Measurements from ENCODE around the gene GABRA6.

- TF ChIP-seq NANOG (IDR thresholded peaks at IDR 0.05; ENCODE audit: borderline replicate concordance), result no peak
- TF ChIP-seq, protein P1, sequence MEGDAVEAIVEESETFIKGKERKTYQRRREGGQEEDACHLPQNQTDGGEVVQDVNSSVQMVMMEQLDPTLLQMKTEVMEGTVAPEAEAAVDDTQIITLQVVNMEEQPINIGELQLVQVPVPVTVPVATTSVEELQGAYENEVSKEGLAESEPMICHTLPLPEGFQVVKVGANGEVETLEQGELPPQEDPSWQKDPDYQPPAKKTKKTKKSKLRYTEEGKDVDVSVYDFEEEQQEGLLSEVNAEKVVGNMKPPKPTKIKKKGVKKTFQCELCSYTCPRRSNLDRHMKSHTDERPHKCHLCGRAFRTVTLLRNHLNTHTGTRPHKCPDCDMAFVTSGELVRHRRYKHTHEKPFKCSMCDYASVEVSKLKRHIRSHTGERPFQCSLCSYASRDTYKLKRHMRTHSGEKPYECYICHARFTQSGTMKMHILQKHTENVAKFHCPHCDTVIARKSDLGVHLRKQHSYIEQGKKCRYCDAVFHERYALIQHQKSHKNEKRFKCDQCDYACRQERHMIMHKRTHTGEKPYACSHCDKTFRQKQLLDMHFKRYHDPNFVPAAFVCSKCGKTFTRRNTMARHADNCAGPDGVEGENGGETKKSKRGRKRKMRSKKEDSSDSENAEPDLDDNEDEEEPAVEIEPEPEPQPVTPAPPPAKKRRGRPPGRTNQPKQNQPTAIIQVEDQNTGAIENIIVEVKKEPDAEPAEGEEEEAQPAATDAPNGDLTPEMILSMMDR (conservative IDR thresholded peaks at IDR 0.05; ENCODE audit: low read depth in 2 of 2), result no peak
- no peak for TF ChIP-seq POLR2AphosphoS5 (IDR thresholded peaks at IDR 0.05; ENCODE audit: low read depth)
- no peak for TF ChIP-seq EZH2 (IDR thresholded peaks at IDR 0.05; ENCODE audit: low read depth, unreplicated experiment)
- no peak for TF ChIP-seq EZH2phosphoT487 (IDR thresholded peaks at IDR 0.05; ENCODE audit: unreplicated experiment)
- no peak for TF ChIP-seq REST (IDR thresholded peaks at IDR 0.05; ENCODE audit: unreplicated experiment)
- TF ChIP-seq CREB1 (CRISPR knock-in tag; IDR thresholded peaks at IDR 0.05; ENCODE audit: low read depth), result no peak
- TF ChIP-seq ZNF331 (CRISPR knock-in tag; IDR thresholded peaks at IDR 0.05; ENCODE audit: low read depth), result no peak
- TF ChIP-seq, protein P2, sequence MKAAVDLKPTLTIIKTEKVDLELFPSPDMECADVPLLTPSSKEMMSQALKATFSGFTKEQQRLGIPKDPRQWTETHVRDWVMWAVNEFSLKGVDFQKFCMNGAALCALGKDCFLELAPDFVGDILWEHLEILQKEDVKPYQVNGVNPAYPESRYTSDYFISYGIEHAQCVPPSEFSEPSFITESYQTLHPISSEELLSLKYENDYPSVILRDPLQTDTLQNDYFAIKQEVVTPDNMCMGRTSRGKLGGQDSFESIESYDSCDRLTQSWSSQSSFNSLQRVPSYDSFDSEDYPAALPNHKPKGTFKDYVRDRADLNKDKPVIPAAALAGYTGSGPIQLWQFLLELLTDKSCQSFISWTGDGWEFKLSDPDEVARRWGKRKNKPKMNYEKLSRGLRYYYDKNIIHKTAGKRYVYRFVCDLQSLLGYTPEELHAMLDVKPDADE (IDR thresholded peaks at IDR 0.05), result no peak
- no peak for TF ChIP-seq STAT1 (IDR thresholded peaks at IDR 0.05; ENCODE audit: unreplicated experiment)
- TF ChIP-seq ZNF114 (CRISPR knock-in tag; IDR thresholded peaks at IDR 0.05), result no peak
Measured at GRCh38 chr5:161686149-161686548, 628 bp downstream of the GABRA6 start.

All from GM23338 (cell line).